ENCODE data around the gene PAK4.
"Not testable (repeated sequence)": the region's sequence is repeated elsewhere in the genome, so short reads cannot be mapped to it uniquely, and the experiment has no call there.

Gene PAK4

DNA sequence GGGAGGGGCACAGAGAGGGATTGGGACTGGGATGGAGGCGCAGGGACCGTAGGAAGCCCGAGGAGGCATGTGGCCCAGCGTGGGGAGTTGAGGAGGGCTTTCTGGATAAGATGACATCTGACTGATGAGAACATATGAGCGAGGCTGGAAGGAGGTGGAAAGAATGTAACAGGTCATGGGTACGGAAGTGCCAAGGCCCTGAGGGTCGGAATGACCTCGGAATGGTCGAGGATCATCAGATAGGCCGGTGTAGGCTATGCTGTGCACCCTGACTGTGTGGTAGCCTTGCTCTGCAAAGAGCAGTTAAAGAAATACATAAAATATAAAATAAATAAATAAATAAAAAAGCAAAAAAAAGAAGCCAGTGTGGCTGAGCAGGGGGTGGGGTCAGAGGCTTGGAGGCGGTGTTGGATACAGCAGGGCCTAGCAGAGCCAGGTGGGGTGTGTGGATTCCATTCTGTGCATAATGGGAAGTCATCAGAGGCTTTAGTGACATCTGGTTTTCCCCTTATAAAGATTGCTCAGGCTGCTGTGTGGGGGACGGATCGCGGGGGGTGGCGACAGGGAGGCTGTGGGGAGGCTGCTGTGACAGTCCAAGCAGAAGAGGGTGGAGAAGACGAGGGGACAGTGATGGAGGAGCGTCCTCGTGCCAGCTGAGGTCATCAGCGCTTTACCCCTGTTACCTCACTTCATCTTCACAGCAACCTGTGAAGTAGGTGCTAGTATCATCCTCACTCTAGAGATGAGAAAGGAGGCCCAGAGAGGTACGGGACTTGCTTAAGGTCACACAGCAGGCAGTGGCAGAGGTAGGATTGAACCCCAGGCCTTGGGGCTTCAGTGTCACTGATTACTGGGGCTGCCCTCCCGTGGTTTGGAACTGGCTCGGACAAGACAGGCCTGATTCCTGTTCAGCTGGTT is 5.0 kb downstream of the PAK4 start:
- no peak for DNase-seq

- DNase-seq = no peak
These were observed 5.7 kb downstream of the PAK4 start for GRCh38 chr19:39131255-39131755.

DNA sequence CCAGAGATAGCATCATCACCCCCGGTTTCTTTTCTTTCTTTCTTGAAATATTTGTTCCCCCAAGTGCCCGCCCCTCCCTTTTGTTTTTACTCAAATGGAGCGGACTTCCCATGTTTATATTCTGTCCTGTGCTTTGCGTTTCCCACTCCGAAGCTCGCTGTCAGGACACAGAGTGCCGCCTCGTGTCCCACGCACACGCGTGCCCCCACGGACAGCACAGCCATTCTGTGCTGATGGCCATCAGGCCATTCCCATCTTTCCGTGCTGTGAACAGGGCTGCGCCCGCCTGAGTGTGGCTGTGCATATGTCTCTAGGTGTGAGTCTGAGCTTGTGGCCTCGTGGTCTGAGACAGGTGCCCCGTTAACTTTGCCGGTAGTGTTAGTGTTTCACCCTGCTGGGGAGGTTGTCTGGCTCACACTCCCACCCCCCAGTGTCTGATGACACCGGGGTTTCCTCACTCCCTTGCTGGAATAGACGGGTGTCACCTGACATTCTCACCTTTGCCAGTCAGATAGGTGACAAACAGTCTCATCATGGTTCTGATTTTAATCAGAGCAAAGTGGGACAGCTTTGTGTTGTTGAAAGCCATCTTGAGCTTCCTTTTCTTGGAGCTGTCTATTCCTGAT is 6.9 kb downstream of the PAK4 start:
- no peak for DNase-seq

DNA sequence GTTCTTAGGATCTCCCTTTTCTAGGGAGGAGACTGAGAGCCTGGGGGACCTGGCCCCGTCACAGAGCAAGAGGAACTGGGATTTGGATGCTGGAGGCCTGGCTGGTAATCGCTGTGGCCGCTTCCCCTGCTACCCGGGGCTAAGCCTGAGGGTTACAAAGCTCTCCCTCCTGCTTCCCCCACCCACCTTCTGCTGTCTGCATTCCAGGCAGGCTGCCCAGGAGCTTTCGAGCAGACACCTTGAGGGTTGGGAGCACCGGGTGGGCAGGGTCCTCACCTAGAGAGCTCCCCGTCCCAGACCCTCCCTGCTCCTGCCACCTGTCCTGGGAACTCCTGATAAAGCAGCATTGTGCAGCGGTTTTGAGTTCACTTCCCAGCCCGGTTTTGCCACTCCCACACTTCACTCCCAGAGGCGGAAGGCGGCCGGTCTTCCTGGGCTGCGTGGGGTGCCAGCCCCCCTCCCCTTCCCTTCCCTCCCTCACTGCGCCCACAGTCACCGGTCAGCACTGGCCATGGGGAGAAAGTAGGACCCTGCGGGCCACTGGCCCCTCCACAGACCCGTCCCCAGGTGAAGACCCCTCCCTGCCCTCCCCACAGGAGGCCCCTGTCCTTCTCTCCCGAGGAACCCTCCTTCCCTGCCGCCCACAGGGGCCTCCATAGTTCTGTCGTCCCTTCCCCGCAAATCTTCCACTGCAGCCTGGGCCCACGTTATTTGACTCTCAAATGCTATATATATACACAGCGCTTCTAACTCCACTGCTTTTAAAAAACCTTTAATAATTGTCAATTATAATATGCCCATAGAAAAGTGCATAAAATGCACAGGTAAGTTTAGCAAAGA is 8.1 kb downstream of the PAK4 start:
- DNase-seq = no peak

DNA sequence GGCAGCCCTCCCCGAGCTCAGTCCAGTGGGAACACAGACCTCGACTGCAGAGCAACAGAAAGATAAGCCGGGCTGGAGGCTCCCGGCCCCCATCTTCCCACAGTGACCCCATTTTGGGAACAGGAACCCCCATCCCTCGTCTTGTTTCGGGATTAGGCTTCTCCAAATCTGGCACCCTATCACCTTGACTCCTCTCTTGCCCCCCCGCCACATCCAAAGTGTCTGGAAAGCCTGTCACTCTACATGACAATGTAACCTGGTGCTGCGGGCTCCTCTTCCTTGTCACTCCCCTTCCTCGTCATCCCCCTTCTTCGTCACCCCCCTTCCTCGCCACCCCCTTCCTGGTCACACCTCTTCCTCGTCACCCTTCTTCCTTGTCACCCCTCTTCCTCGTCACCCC is 10.1 kb downstream of the PAK4 start:
- no peak for DNase-seq

GRCh38 chr19:39136225-39136940 is 10.8 kb downstream of the PAK4 start:
- DNase-seq = no peak

DNA sequence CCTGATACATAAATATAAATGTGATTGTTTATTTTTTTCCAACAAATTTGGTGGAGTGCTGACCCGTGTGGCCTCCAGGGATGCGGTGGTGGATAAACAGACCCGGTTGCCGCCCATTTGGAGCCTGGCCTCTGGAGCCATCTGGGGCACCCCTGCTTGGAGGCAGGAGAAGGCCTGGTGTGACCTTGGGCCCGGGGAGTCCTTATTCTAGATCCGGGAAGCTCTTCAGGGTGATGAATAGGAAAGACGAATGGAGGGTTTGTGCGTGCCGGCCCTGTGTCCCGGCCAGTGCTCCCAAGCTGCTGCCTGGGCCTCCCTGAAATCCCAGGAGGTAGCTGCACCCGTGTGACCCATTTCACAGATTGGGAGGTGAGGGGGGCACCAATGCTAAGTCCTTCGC is 11.5 kb downstream of the PAK4 start:
- DNase-seq = no peak

DNA sequence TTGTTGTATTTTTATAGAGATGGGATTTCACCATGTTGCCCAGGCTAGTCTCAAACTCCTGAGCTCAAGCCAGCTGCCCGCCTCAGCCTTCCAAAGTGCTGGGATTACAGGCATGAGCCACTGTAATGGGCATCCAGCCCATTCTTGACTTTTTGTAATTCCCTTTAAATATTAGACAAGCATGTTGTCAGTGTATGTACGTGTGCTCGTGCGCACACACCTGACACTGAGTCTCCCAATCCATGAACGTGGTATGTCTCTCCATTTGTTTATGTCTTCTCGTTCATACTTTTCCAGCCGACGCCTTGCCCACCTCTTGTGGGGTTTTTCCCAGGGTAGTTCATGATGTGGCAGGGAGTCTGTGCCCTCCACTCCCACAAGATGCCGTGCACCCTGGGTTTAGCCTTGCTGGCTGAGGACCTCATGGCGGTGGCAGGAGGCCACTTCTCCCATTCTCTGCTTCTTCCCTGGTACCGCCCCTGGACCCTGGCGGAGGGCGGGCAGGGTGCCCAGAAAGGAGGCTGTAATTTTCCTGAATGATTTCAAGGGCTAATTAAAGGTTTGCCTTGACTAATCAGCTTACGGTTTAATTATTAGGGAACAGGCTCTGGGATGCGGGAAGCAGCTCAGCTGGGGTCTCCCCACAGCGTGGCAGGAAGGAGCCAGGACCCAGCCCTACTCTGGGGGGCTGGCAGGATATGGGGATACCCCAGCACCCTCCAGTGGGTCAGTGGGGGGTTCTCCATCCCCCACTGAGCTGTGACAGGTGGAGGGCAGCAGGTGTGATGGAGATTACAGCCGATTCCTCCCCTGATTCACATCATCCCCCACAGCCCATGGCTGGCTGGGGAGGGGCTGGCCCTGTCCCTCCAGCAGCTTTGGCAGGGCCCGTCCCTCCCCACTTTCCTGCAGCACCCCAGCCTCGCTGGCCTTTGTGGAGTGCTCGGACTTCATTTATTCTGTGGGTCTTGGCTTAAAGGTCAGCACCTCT is 12.9 kb downstream of the PAK4 start:
- DNase-seq = no peak

- DNase-seq = no peak
These were observed 13.8 kb downstream of the PAK4 start for GRCh38 chr19:39139305-39139874.

DNA sequence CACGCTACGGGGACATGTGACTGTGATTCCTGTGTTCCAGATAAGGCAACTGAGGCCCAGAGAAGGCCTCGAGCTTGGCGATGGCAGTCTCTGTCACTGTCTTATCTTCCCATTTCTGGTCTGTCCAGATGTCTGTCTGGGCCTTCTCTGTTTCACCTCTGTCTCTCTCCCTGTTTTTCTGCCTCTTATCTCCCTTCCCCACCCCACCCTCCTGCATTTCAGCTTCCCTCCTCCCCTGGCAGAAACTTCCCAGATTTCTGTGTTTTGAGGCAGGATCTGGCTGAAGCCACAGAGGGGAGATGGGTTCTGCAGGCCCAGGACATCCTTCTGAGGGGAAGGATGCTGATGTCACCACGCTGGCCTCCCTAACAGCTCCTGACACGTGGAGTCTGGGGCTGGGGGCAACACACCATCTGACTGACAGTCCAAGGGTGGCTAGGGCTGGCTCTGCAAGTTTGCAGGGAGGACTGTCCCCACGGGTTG is 14.4 kb downstream of the PAK4 start:
- DNase-seq = no peak

DNA sequence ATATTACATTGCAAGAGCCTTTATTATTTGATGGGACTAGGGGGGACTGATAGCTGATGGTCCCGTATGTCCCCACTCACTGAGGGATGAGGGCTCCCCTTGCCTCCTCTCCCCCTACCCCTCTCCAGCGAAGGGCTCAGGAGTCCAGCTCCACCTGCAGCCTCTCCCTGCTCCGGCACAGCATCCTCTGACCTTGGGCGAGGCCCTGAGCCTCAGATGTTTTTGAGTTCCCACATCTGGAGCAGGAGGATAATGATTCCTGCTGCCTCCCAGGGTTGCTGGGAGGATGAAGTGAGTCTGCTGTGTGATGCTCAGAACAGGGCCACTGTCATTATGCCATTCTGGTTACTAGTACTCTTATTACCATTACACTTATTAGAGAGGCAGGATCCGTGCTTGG is 15.0 kb downstream of the PAK4 start:
- DNase-seq = no peak

- no peak for DNase-seq
These were observed 16.3 kb downstream of the PAK4 start for GRCh38 chr19:39141929-39142328.

DNA sequence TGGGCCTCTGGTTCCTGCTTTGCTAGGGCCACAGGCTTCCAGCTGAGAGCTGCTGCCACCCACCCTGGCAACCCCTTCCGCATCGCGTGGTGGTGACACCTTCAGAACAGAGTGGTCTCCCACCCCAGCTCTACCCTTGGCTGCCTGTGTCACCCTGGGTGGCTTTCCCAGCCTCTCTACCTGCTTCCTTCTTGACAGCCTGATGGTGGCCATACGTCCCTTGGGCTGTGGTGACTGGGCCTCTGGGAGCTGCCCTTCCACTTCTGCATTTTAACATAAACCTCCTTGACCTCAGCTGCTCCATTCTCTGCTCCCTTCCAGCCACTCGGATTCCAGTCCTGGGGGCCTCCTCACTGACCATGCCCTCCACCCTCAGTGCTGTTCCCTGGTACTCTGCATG is 17.0 kb downstream of the PAK4 start:
- no peak for DNase-seq

GRCh38 chr19:39143757-39144289 is 18.2 kb downstream of the PAK4 start:
- not testable (repeated sequence) for DNase-seq

DNA sequence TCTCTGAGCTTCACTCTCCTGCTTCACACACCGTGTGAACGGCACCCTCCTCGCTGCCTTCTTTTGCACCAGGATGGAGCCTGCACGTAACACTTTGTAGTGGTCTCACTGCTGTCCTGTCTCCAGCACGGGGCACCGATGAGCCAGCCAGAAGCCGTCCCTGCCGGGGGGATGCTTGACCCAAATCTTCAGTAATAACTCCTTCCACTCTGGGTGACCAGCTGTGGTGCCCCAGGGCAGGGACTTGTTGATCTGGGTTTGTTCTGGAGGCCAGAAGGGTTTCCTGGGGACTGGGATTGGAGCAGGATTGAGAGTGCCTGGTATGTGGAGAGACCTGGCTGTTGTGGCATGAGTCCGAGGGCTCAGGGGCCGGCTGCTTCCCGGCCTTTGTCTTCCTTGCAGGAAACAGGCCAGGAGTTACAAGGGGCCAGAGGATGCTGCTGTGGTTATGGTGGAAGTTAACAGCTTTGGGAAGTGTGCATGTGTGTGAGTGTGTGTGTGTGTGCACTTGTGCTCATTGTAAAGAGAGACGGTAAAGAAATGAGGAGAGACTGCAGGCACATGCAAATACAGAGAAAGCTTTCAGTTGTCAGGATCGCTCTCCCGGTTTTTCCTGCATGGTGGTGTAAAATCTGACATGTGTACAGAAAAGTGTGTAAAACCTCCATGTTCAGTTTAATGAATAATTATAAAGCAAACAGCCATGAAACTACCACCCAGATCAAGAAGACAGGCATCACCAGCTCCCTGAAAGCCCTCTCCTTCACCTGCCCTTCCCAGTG is 18.9 kb downstream of the PAK4 start:
- DNase-seq = no peak

GRCh38 chr19:39145180-39145953 is 19.8 kb downstream of the PAK4 start:
- DNase-seq = no peak

DNA sequence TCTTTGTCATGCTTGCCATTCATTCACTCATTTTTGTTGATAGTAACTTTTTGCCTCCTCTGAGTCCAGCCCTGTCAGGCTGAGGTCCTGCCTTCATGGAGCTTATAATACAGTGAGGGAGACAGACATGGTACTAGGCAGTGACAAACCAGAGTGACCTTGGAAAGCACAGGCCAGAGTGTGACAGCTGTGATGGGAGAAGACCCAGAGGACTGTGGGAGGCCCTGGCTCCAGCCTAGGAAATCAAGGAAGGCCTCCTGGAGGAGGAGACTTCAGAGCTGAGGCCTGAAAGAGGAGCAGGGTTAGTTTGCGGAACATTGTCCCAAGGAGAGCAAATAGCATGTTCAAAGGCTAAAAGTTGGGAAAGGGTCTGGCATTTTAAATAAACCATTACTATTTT is 20.5 kb downstream of the PAK4 start:
- no peak for DNase-seq

DNA sequence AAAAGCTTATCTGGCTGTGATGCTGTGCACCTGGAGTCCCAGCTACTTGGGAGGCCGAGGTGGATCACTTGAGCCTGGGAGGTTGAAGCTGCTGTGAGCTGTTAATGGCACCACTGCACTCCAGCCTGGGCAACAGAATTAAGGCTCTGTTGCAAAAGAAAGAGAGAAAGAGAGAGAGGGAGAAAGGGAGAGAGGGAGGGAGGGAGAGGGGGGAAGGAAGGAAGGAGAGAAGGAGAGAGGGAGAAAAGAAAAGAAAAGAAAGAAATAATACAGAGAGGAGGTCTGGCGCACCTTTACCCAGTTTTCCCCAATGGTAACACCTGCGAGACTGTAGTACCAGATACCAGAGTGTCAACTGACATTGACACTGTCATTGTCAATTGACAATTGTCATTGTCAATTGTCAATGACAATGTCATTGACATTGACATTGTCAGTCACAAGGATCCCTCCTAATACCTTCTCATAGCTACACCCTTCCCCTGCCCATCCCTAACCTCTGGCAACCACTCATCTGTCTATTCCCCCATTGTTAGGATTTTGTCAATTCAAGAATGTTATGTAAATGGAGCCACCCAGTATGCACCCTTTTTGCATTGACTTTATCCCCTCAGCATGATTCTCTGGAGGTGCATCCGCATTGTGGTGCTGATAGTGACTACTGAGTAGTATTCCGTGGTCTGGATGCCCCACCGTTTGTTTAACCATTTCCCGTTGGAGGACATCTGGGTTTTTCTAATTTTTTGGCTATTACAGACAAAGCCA is 21.3 kb downstream of the PAK4 start:
- no peak for DNase-seq
